H1 (cell line): ENCODE results near the gene TUBB4B. TPM values are rescaled to one million over a fixed set of nuclear protein-coding genes. Genes with fewer than 3 reads are reported as not detected.

Experiments used
- BRCA1 ChIP-seq: IDR thresholded peaks from 2 replicates; pipeline ENCODE4 v1.6.1; 2012; ENCODE audit warnings: low read depth, low read length, improper control_type of control experiment
- CBX5 ChIP-seq: fragments of 300-800, 300-1000 bp; sonication (generic); IDR thresholded peaks from 2 replicates; pipeline ENCODE4 v1.7.1; 2016; ENCODE audit warnings: antibody characterized with exemption, low read length, low read depth
- CTBP2 ChIP-seq: IDR thresholded peaks from 2 replicates; pipeline ENCODE4 v1.7.0; 2011; ENCODE audit warnings: borderline replicate concordance, mild to moderate bottlenecking, moderate library complexity, mixed read lengths, low read length; ENCODE audit not compliant: insufficient read depth, insufficient read length
- GTF2F1 ChIP-seq: IDR thresholded peaks from 2 replicates; pipeline ENCODE4 v1.6.1; 2012; ENCODE audit warnings: low read depth, low read length, improper control_type of control experiment, borderline replicate concordance
- KDM1A ChIP-seq: fragments of 200-600, 300-600 bp; sonication (generic); IDR thresholded peaks from 2 replicates; pipeline ENCODE4 v1.7.1; 2016; ENCODE audit warnings: mild to moderate bottlenecking, low read length, borderline replicate concordance
- KDM4A ChIP-seq: IDR thresholded peaks from one replicate; pipeline ENCODE4 v1.7.1; 2012; ENCODE audit warnings: low read depth, mild to moderate bottlenecking, moderate library complexity, low read length, inconsistent platforms; ENCODE audit not compliant: severe bottlenecking
- PHF8 ChIP-seq: fragments of 200-600 bp; sonication (generic); conservative IDR thresholded peaks from 2 replicates; pipeline ENCODE4 v1.7.1; 2012; ENCODE audit warnings: low read depth, mild to moderate bottlenecking, inconsistent platforms, low read length, moderate library complexity
- SIRT6 ChIP-seq: IDR thresholded peaks from one replicate; pipeline ENCODE4 v1.7.1; 2012; ENCODE audit warnings: low read length, inconsistent platforms
- SIX5 ChIP-seq: IDR thresholded peaks from 2 replicates; pipeline ENCODE4 v1.6.1; 2011; ENCODE audit warnings: mild to moderate bottlenecking, low read depth, low read length
- SRF ChIP-seq: IDR thresholded peaks from 2 replicates; pipeline ENCODE4 v1.6.1; 2011; ENCODE audit warnings: mild to moderate bottlenecking, low read depth, low read length, moderate library complexity
- TCF12 ChIP-seq: IDR thresholded peaks from 2 replicates; pipeline ENCODE4 v1.6.1; 2011; ENCODE audit warnings: low read depth, mild to moderate bottlenecking, low read length
- polyA plus RNA-seq, 7 experiments: library from polyadenylated mRNA; depleted of rRNA in 3 of 7; stranded (reverse) in 5 of 7; unstranded in 2 of 7; fragments of >200 nt in 5 of 7; fragments of 200-250 nt in 2 of 7; gene quantifications; 1 replicate in 5 of 7; 2 replicates in 1 of 7; 4 replicates in 1 of 7; pipeline versions ENCODE4 v1.2.1 to v1.2.3, GENCODE V29; 2011 to 2013; ENCODE audit warnings: missing spikeins in 2 of 7, mixed read lengths in 2 of 7
- total RNA-seq: library from RNA; stranded (reverse); fragmentation: NEBNext Ultra II Directional; extraction: Animal tissue kit (Norgen Biotek cat#: 25700); gene quantifications from 2 replicates; pipeline ENCODE4 v1.2.1, GENCODE V29; 2021

TUBB4B gene
- total and polyA plus RNA-seq, 2 of the 8 experiments (the other 6 are each of a cell fraction or from before 2014, with no cell fraction given): 280 to 307 TPM

- TF ChIP-seq SIX5 (no peak; the same call in 1 of the 2 replicates), BRCA1 (no peak), SRF (0 out of 2 replicates have a peak, but pooled peaks have one; percentile 13), KDM4A (peak; percentile 60), CBX5 (no peak), TCF12 (no peak), SIRT6 (no peak), GTF2F1 (no peak), KDM1A (no peak), PHF8 (peak; percentile 89), CTBP2 (no peak)
Observed at GRCh38 chr9:137254624-137255447, 13.7 kb downstream of the TUBB4B start, which contains the start of gene NELFB (continued).
